Measurements from ENCODE around the gene SLC25A20. TPM values are rescaled to one million over a fixed set of nuclear protein-coding genes. Genes with fewer than 3 reads are reported as not detected.

Gene SLC25A20
- total and polyA plus RNA-seq, 4 donors: 36.9 to 223 (median 86.5) TPM

DNA sequence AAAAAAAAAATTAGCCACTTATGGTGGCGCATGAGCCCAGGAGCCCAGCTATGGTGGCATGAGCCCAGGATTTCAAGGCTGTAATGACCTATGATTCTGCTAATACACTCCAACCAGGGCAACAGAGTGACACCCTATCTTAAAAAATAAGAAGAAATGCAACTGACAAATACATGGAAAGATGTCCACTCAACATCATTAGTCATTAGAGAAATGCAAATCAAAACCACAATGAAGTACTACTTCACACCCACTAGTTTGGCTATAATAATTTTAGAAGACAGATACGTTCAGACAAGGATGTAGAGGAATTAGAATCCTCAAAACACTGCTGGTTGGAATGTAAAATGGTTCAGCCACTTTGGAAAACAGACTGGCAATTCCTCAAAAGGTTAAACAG lies 61.5 kb downstream of the SLC25A20 start:
- no peak overlapping the region for H3K9ac ChIP-seq (ENCODE audit: low read depth in 1 of 2, low read length in 2 of 2)
- H3K4me1 ChIP-seq (ENCODE audit: control insufficient read depth in 4 of 4, insufficient read depth in 4 of 4, low read length in 3 of 4): no peaks in the 10 kb centered on the region
- TF ChIP-seq NR2F2 (IDR thresholded peaks at IDR 0.05) (no peak), RXRA (IDR thresholded peaks at IDR 0.05) (no peak), JUND (IDR thresholded peaks at IDR 0.05) (no peak), RAD21 (IDR thresholded peaks at IDR 0.05) (no peak), FOXA1 (IDR thresholded peaks at IDR 0.05) (no peak), SP1 (IDR thresholded peaks at IDR 0.05) (no peak), YY1 (IDR thresholded peaks at IDR 0.05) (no peak)
- TF ChIP-seq, protein P1, sequence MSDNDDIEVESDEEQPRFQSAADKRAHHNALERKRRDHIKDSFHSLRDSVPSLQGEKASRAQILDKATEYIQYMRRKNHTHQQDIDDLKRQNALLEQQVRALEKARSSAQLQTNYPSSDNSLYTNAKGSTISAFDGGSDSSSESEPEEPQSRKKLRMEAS (IDR thresholded peaks at IDR 0.05): no peak
- TF ChIP-seq, protein P2, sequence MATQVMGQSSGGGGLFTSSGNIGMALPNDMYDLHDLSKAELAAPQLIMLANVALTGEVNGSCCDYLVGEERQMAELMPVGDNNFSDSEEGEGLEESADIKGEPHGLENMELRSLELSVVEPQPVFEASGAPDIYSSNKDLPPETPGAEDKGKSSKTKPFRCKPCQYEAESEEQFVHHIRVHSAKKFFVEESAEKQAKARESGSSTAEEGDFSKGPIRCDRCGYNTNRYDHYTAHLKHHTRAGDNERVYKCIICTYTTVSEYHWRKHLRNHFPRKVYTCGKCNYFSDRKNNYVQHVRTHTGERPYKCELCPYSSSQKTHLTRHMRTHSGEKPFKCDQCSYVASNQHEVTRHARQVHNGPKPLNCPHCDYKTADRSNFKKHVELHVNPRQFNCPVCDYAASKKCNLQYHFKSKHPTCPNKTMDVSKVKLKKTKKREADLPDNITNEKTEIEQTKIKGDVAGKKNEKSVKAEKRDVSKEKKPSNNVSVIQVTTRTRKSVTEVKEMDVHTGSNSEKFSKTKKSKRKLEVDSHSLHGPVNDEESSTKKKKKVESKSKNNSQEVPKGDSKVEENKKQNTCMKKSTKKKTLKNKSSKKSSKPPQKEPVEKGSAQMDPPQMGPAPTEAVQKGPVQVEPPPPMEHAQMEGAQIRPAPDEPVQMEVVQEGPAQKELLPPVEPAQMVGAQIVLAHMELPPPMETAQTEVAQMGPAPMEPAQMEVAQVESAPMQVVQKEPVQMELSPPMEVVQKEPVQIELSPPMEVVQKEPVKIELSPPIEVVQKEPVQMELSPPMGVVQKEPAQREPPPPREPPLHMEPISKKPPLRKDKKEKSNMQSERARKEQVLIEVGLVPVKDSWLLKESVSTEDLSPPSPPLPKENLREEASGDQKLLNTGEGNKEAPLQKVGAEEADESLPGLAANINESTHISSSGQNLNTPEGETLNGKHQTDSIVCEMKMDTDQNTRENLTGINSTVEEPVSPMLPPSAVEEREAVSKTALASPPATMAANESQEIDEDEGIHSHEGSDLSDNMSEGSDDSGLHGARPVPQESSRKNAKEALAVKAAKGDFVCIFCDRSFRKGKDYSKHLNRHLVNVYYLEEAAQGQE (IDR thresholded peaks at IDR 0.05): no peak
- TF ChIP-seq, protein P3, sequence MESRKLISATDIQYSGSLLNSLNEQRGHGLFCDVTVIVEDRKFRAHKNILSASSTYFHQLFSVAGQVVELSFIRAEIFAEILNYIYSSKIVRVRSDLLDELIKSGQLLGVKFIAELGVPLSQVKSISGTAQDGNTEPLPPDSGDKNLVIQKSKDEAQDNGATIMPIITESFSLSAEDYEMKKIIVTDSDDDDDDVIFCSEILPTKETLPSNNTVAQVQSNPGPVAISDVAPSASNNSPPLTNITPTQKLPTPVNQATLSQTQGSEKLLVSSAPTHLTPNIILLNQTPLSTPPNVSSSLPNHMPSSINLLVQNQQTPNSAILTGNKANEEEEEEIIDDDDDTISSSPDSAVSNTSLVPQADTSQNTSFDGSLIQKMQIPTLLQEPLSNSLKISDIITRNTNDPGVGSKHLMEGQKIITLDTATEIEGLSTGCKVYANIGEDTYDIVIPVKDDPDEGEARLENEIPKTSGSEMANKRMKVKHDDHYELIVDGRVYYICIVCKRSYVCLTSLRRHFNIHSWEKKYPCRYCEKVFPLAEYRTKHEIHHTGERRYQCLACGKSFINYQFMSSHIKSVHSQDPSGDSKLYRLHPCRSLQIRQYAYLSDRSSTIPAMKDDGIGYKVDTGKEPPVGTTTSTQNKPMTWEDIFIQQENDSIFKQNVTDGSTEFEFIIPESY (IDR thresholded peaks at IDR 0.05): no peak
- TF ChIP-seq, protein P4, sequence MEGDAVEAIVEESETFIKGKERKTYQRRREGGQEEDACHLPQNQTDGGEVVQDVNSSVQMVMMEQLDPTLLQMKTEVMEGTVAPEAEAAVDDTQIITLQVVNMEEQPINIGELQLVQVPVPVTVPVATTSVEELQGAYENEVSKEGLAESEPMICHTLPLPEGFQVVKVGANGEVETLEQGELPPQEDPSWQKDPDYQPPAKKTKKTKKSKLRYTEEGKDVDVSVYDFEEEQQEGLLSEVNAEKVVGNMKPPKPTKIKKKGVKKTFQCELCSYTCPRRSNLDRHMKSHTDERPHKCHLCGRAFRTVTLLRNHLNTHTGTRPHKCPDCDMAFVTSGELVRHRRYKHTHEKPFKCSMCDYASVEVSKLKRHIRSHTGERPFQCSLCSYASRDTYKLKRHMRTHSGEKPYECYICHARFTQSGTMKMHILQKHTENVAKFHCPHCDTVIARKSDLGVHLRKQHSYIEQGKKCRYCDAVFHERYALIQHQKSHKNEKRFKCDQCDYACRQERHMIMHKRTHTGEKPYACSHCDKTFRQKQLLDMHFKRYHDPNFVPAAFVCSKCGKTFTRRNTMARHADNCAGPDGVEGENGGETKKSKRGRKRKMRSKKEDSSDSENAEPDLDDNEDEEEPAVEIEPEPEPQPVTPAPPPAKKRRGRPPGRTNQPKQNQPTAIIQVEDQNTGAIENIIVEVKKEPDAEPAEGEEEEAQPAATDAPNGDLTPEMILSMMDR (IDR thresholded peaks at IDR 0.05; ENCODE audit: low read depth, low read length, missing input control): no peak
- TF ChIP-seq, protein P5, sequence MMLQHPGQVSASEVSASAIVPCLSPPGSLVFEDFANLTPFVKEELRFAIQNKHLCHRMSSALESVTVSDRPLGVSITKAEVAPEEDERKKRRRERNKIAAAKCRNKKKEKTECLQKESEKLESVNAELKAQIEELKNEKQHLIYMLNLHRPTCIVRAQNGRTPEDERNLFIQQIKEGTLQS (IDR thresholded peaks at IDR 0.05): no peak
- no peak overlapping the region for H3K4me3 ChIP-seq (ENCODE audit: low read depth in 1 of 3, low read length in 3 of 3)
- no peaks in the 10 kb centered on the region for H3K36me3 ChIP-seq (ENCODE audit: control insufficient read depth in 4 of 4, insufficient read depth in 3 of 4, low read depth in 1 of 4, low read length in 3 of 4)
- H3K27ac ChIP-seq (ENCODE audit: low read depth in 1 of 2, low read length in 2 of 2): no peak overlapping the region
- H3K27me3 ChIP-seq (ENCODE audit: control insufficient read depth in 4 of 4, insufficient read depth in 4 of 4, low read length in 3 of 4): no peaks in the 10 kb centered on the region
- WGBS: 90% methylated on average over 2 of the region's 2 CpGs
- DNase-seq (ENCODE audit: low spot score): no peak
- no peaks in the 10 kb centered on the region for H3K9me3 ChIP-seq (ENCODE audit: control insufficient read depth in 4 of 4, low read length in 3 of 4)

DNA sequence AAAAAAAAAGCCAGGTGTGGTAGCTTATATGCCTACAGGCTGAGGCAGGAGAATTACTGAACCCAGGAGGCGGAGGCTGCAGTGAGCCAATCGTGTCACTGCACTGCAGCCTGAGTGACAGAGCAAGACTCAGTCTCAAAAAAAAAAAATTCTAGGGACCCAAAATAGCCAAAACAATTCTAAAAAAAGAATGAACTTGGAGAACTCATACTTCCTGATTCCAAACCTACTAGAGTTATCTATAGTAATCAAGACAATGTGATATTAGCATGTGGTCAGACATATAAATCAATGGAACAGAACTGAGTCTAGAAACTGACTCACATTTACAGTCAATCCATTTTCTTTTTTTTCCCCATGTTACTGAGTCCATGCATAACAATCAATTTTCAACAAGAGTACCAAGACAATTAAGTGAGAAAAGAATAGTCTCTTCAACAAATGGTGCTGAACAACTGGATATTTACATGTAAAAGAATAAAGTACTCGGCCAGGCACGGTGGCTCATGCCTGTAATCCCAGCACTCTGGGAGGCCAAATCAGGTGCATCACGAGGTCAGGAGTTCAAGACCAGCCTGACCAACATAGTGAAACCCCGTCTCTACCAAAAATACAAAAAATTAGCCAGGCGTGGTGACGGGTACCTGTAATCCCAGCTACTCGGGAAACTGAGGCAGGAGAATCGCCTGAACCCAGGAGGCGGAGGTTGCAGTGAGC lies 62.9 kb downstream of the SLC25A20 start:
- TF ChIP-seq HNF4A (conservative IDR thresholded peaks at IDR 0.05): no peak
- no peak overlapping the region for H3K27ac ChIP-seq (ENCODE audit: low read depth in 1 of 2, low read length in 2 of 2)

More for the DNA sequence above, 62.9 kb downstream of the SLC25A20 start:
- no peaks in the 10 kb centered on the region for H3K36me3 ChIP-seq (ENCODE audit: control insufficient read depth in 4 of 4, insufficient read depth in 3 of 4, low read depth in 1 of 4, low read length in 3 of 4)
- no peaks in the 10 kb centered on the region for H3K4me1 ChIP-seq (ENCODE audit: control insufficient read depth in 4 of 4, insufficient read depth in 4 of 4, low read length in 3 of 4)
- no peaks in the 10 kb centered on the region for H3K9me3 ChIP-seq (ENCODE audit: control insufficient read depth in 4 of 4, low read length in 3 of 4)
- no peak overlapping the region for H3K4me3 ChIP-seq (ENCODE audit: low read depth in 1 of 3, low read length in 3 of 3)
- H3K27me3 ChIP-seq (ENCODE audit: control insufficient read depth in 4 of 4, insufficient read depth in 4 of 4, low read length in 3 of 4): no peaks in the 10 kb centered on the region
- WGBS: 97% methylated on average over 11 of the region's 11 CpGs
- no peak overlapping the region for H3K9ac ChIP-seq (ENCODE audit: low read depth in 1 of 2, low read length in 2 of 2)
- DNase-seq (ENCODE audit: low spot score): no peak
